Astrocyte (in vitro differentiated cells and primary cell): ENCODE data around the gene ACSM6. TPM values are rescaled to one million over a fixed set of nuclear protein-coding genes. Genes with fewer than 3 reads are reported as not detected.

Experiments used
- DNase-seq: peaks from one replicate; pipeline ENCODE4 v3.0.0-alpha.2; 2010; ENCODE audit warnings: low read depth
- FAIRE-seq: peaks from 2 replicates; lab custom pipeline; 2011; peaks lifted over from hg19 to GRCh38; lab: Jason Lieb, UNC
- H2AFZ ChIP-seq: 2 replicates; pipeline ENCODE4 v1.6.0; 2012; ENCODE audit warnings: low read depth, low read length, inconsistent platforms
- H3K27ac ChIP-seq: 2 replicates; pipeline ENCODE4 v1.5.1; 2011; ENCODE audit warnings: low read depth, low read length, inconsistent platforms
- H3K27me3 ChIP-seq: 2 replicates; pipeline ENCODE4 v1.6.0; 2011; ENCODE audit warnings: low read length, inconsistent platforms; ENCODE audit not compliant: insufficient read depth
- H3K36me3 ChIP-seq: 2 replicates; pipeline ENCODE4 v1.5.1; 2011; ENCODE audit warnings: low read length, inconsistent platforms; ENCODE audit not compliant: insufficient read depth
- H3K4me1 ChIP-seq: 2 replicates; pipeline ENCODE4 v1.5.1; 2011; ENCODE audit warnings: low read length, inconsistent platforms; ENCODE audit not compliant: insufficient read depth
- H3K4me2 ChIP-seq: 2 replicates; pipeline ENCODE4 v1.6.0; 2012; ENCODE audit warnings: low read length, inconsistent platforms
- H3K4me3 ChIP-seq: 2 replicates; pipeline ENCODE4 v1.5.1; 2011; ENCODE audit warnings: low read depth, mild to moderate bottlenecking, low read length, inconsistent platforms; ENCODE audit not compliant: insufficient read depth
- H3K79me2 ChIP-seq: 2 replicates; pipeline ENCODE4 v1.6.0; 2012; ENCODE audit warnings: mild to moderate bottlenecking, low read length, inconsistent platforms; ENCODE audit not compliant: insufficient read depth
- H3K9ac ChIP-seq: 2 replicates; pipeline ENCODE4 v1.6.0; 2012; ENCODE audit warnings: mild to moderate bottlenecking, low read length, inconsistent platforms
- H3K9me3 ChIP-seq: 2 replicates; pipeline ENCODE4 v1.5.1; 2012; ENCODE audit warnings: low read depth, mild to moderate bottlenecking, low read length, inconsistent platforms; ENCODE audit not compliant: insufficient read depth
- H4K20me1 ChIP-seq: 2 replicates; pipeline ENCODE4 v1.6.0; 2012; ENCODE audit warnings: low read length, inconsistent platforms; ENCODE audit not compliant: insufficient read depth
- H3K27ac Mint-ChIP-seq: one replicate; pipeline ENCODE4 v1.8.0; 2021; ENCODE audit warnings: mild to moderate bottlenecking, mixed read lengths; ENCODE audit not compliant: unreplicated experiment
- H3K27me3 Mint-ChIP-seq: one replicate; pipeline ENCODE4 v1.8.0; 2021; ENCODE audit warnings: low read depth, mixed read lengths; ENCODE audit not compliant: unreplicated experiment
- H3K36me3 Mint-ChIP-seq: one replicate; pipeline ENCODE4 v1.8.0; 2021; ENCODE audit warnings: low read depth, mixed read lengths; ENCODE audit not compliant: unreplicated experiment
- H3K4me1 Mint-ChIP-seq: one replicate; pipeline ENCODE4 v1.8.0; 2021; ENCODE audit warnings: low read depth, mixed read lengths; ENCODE audit not compliant: unreplicated experiment
- H3K4me3 Mint-ChIP-seq: one replicate; pipeline ENCODE4 v1.8.0; 2021; ENCODE audit warnings: mild to moderate bottlenecking, moderate library complexity, mixed read lengths; ENCODE audit not compliant: unreplicated experiment
- H3K9me3 Mint-ChIP-seq: one replicate; pipeline ENCODE4 v1.8.0; 2021; ENCODE audit warnings: mild to moderate bottlenecking, mixed read lengths; ENCODE audit not compliant: unreplicated experiment
- CTCF ChIP-seq: IDR thresholded peaks from 2 replicates; pipeline ENCODE4 v1.5.1; 2011; ENCODE audit warnings: low read depth, mild to moderate bottlenecking, inconsistent platforms, low read length, moderate library complexity; ENCODE audit not compliant: insufficient read depth
- EZH2 ChIP-seq: IDR thresholded peaks from 2 replicates; pipeline ENCODE4 v1.6.1; 2012; ENCODE audit warnings: mild to moderate bottlenecking, low read length, inconsistent platforms; ENCODE audit not compliant: insufficient read depth
- total RNA-seq: library from RNA; stranded (reverse); gene quantifications from 2 replicates; pipeline ENCODE4 v1.2.1, GENCODE V29; 2021

ACSM6 gene
- total RNA-seq, 1 donor from 2014 or later: not detected

DNA sequence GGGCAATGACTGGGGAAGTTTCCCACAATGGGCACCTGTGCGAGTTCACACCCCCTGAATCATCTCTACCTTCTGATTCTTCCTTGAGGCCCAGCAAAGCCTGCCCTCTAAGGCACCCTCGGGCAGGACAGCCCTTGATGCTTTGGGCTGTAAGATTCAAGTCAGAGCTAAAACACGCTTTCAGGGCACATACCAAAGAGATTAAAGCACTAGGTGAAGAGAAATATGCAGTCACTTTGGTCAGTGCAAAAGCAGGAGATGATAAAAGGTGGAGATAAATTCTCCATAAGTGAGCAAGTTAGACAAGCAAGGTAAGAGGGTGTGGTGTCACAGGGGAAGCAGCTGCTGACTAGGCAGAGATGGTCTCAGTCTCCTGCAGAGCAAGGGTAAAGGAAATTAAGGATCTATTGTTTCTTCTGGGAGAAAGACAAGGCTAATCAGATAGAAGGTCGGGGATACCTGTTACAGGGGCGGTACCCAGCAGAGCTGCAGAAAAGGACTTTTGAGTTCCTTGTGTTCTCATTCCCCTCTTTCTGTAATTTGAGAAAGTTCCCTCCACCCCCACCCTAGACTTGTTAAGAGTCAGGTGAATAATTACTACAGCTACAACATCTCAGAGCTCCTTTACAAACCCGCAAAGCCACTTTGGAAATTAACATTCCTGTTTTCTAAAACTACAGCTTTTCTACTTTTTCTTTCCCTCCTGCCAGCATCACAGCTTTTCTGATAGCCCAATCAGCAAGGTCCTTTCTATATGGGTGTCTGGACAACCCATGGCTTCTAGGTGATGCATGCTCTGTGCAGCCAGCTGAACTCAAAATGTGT, 70.4 kb downstream of the ACSM6 start:
- Histone ChIP-seq H3K27ac (no peak overlapping the region), H3K9ac (no peak overlapping the region), H4K20me1 (no peaks in the 10 kb centered on the region), H3K4me3 (no peak overlapping the region), H3K9me3 (no peaks in the 10 kb centered on the region), H3K36me3 (peaks cover 3% of the 10 kb centered on the region), H2AFZ (no peak overlapping the region), H3K27me3 (no peaks in the 10 kb centered on the region), H3K79me2 (peaks cover 7% of the 10 kb centered on the region), H3K4me1 (peaks cover 48% of the 10 kb centered on the region), H3K4me2 (no peak overlapping the region)
- Mint-ChIP-seq H3K9me3 (no peaks in the 10 kb centered on the region), H3K4me3 (peak overlapping the region; percentile 62), H3K36me3 (peaks cover 34% of the 10 kb centered on the region), H3K27ac (peak overlapping the region; percentile 96), H3K4me1 (peaks cover 66% of the 10 kb centered on the region), H3K27me3 (no peaks in the 10 kb centered on the region)
- TF ChIP-seq CTCF (no peak), EZH2 (no peak)
- FAIRE-seq (no peak), DNase-seq (no peak)

GRCh38 chr10:95265572-95265971, 71.5 kb downstream of the ACSM6 start:
- no peaks in the 10 kb centered on the region for H3K27me3 ChIP-seq
- Mint-ChIP-seq H3K36me3 (peaks cover 39% of the 10 kb centered on the region), H3K9me3 (no peaks in the 10 kb centered on the region), H3K27ac (peak overlapping the region; percentile 81), H3K4me3 (no peak overlapping the region), H3K4me1 (peaks cover 56% of the 10 kb centered on the region), H3K27me3 (no peaks in the 10 kb centered on the region)
- no peak overlapping the region for H3K27ac ChIP-seq
- H4K20me1 ChIP-seq: no peaks in the 10 kb centered on the region
- H3K79me2 ChIP-seq: no peaks in the 10 kb centered on the region
- TF ChIP-seq EZH2: no peak
- TF ChIP-seq CTCF: no peak
- peaks cover 38% of the 10 kb centered on the region for H3K4me1 ChIP-seq
- no peaks in the 10 kb centered on the region for H3K9me3 ChIP-seq
- DNase-seq: no peak
- H3K4me3 ChIP-seq: no peak overlapping the region
- H3K36me3 ChIP-seq: no peaks in the 10 kb centered on the region
- FAIRE-seq: no peak
- no peak overlapping the region for H3K9ac ChIP-seq
- H2AFZ ChIP-seq: no peak overlapping the region
- H3K4me2 ChIP-seq: no peak overlapping the region

DNA sequence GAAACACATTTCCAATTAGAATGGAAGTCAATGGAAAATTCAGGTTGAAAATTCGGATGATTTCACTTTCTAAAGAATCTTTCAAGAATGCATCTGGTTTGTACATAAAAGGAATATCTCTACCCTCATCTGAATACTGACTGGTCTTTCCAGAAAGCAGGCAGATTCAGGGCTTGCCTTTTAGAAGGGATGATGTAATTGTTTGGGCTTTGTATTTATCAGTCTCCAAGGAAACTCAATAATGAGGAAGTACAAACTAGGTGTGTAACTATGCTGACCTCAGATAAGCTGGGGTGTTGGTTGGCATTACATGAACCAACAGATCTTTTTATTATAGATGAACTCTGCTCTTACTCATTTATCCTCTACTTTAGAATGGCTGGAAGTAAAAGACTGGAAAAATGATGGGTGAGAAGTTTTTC, 72.6 kb downstream of the ACSM6 start:
- H3K27me3 ChIP-seq: no peaks in the 10 kb centered on the region
- FAIRE-seq (peak; percentile 5), DNase-seq (peak; percentile 96)
- no peaks in the 10 kb centered on the region for H3K27me3 Mint-ChIP-seq
- H3K4me1 Mint-ChIP-seq: peaks cover 45% of the 10 kb centered on the region
- TF ChIP-seq CTCF (no peak), EZH2 (no peak)
- H3K36me3 Mint-ChIP-seq: peaks cover 34% of the 10 kb centered on the region
- H3K4me3 Mint-ChIP-seq: no peak overlapping the region
- H2AFZ ChIP-seq: no peak overlapping the region
- H3K9me3 Mint-ChIP-seq: no peaks in the 10 kb centered on the region
- H3K27ac Mint-ChIP-seq: peak overlapping the region; percentile 96
- H3K36me3 ChIP-seq: no peaks in the 10 kb centered on the region
- H3K4me1 ChIP-seq: peaks cover 28% of the 10 kb centered on the region
- no peaks in the 10 kb centered on the region for H3K9me3 ChIP-seq
- H4K20me1 ChIP-seq: no peaks in the 10 kb centered on the region
- peak overlapping the region; percentile 94 for H3K27ac ChIP-seq
- H3K4me3 ChIP-seq: no peak overlapping the region
- peak overlapping the region; percentile 51 for H3K4me2 ChIP-seq
- peaks cover 3% of the 10 kb centered on the region for H3K79me2 ChIP-seq
- H3K9ac ChIP-seq: peak overlapping the region; percentile 64
